Measurements from ENCODE around the gene SPINK13. TPM values are rescaled to one million over a fixed set of nuclear protein-coding genes. Genes with fewer than 3 reads are reported as not detected.
"Not testable (repeated sequence)": the region's sequence is repeated elsewhere in the genome, so short reads cannot be mapped to it uniquely, and the experiment has no call there.

The SPINK13 gene
- total RNA-seq, 1 donor from 2014 or later, result not detected

- peaks cover 21% of the 10 kb centered on the region for H3K27me3 Mint-ChIP-seq (ENCODE audit: low read depth)
- peaks cover 15% of the 10 kb centered on the region for H3K9me3 Mint-ChIP-seq (ENCODE audit: low read depth)
- no peak overlapping the region for H3K27ac Mint-ChIP-seq (ENCODE audit: unreplicated experiment)
- H3K4me3 Mint-ChIP-seq (ENCODE audit: unreplicated experiment), result no peak overlapping the region
- no peaks in the 10 kb centered on the region for H3K4me1 Mint-ChIP-seq (ENCODE audit: low read depth)
- no peak for TF ChIP-seq CTCF (IDR thresholded peaks at IDR 0.05)
- H3K36me3 Mint-ChIP-seq (ENCODE audit: low read depth), result peaks cover 2% of the 10 kb centered on the region
- no peak for DNase-seq (ENCODE audit: low spot score)
Observed at GRCh38 chr5:148311484-148311883, 42.9 kb downstream of the SPINK13 start.

- no peak for DNase-seq (ENCODE audit: low spot score)
- TF ChIP-seq CTCF (IDR thresholded peaks at IDR 0.05), result no peak
- Mint-ChIP-seq H3K9me3 (ENCODE audit: low read depth) (peaks cover 15% of the 10 kb centered on the region), H3K36me3 (ENCODE audit: low read depth) (peaks cover 2% of the 10 kb centered on the region), H3K4me3 (ENCODE audit: unreplicated experiment) (no peak within 1 kb of the TSS), H3K27me3 (ENCODE audit: low read depth) (peaks cover 20% of the 10 kb centered on the region), H3K27ac (ENCODE audit: unreplicated experiment) (no peak within 1 kb of the TSS), H3K4me1 (ENCODE audit: low read depth) (no peaks in the 10 kb centered on the region)
Observed at GRCh38 chr5:148312153-148312552, 43.6 kb downstream of the SPINK13 start, which contains the start of gene SPINK7. TSS of gene SPINK7 (plus strand) at chr5:148312423. CDS start at chr5:148312484, 61 bp downstream.

DNA sequence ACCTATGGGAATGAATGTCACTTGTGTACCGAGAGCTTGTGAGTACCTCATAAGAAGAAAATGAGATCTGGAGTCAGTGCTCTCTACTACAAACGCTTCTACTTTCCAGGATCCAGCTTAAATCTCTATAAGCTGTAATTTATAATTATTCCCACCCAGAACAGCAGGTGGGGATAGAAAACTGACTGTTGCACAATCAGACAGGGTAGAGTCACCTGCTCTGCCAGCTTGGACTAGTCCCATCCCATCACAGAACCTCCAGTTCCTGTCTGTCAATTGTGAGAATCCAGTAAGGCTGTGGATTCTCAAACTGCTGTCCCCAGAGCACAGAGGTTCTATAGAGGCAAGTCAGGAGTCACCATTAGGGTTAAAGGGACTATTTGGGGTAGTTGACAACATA is 45.6 kb downstream of the SPINK13 start:
- Mint-ChIP-seq H3K36me3 (ENCODE audit: low read depth) (no peaks in the 10 kb centered on the region), H3K27me3 (ENCODE audit: low read depth) (peaks cover 10% of the 10 kb centered on the region)

GRCh38 chr5:148314731-148315130 is 46.1 kb downstream of the SPINK13 start:
- DNase-seq (ENCODE audit: low spot score), result no peak
- no peak overlapping the region for H3K27ac Mint-ChIP-seq (ENCODE audit: unreplicated experiment)
- peaks cover 2% of the 10 kb centered on the region for H3K4me1 Mint-ChIP-seq (ENCODE audit: low read depth)
- H3K9me3 Mint-ChIP-seq (ENCODE audit: low read depth), result peaks cover 2% of the 10 kb centered on the region
- H3K27me3 Mint-ChIP-seq (ENCODE audit: low read depth), result peaks cover 6% of the 10 kb centered on the region
- H3K4me3 Mint-ChIP-seq (ENCODE audit: unreplicated experiment), result no peak overlapping the region
- H3K36me3 Mint-ChIP-seq (ENCODE audit: low read depth), result no peaks in the 10 kb centered on the region
- TF ChIP-seq CTCF (IDR thresholded peaks at IDR 0.05), result no peak

More for the DNA sequence above, 45.6 kb downstream of the SPINK13 start:
- H3K27ac Mint-ChIP-seq (ENCODE audit: unreplicated experiment), result no peak overlapping the region
- H3K4me1 Mint-ChIP-seq (ENCODE audit: low read depth), result no peaks in the 10 kb centered on the region
- no peak for DNase-seq (ENCODE audit: low spot score)
- no peak for TF ChIP-seq CTCF (IDR thresholded peaks at IDR 0.05)
- H3K4me3 Mint-ChIP-seq (ENCODE audit: unreplicated experiment), result no peak overlapping the region
- peaks cover 7% of the 10 kb centered on the region for H3K9me3 Mint-ChIP-seq (ENCODE audit: low read depth)

DNA sequence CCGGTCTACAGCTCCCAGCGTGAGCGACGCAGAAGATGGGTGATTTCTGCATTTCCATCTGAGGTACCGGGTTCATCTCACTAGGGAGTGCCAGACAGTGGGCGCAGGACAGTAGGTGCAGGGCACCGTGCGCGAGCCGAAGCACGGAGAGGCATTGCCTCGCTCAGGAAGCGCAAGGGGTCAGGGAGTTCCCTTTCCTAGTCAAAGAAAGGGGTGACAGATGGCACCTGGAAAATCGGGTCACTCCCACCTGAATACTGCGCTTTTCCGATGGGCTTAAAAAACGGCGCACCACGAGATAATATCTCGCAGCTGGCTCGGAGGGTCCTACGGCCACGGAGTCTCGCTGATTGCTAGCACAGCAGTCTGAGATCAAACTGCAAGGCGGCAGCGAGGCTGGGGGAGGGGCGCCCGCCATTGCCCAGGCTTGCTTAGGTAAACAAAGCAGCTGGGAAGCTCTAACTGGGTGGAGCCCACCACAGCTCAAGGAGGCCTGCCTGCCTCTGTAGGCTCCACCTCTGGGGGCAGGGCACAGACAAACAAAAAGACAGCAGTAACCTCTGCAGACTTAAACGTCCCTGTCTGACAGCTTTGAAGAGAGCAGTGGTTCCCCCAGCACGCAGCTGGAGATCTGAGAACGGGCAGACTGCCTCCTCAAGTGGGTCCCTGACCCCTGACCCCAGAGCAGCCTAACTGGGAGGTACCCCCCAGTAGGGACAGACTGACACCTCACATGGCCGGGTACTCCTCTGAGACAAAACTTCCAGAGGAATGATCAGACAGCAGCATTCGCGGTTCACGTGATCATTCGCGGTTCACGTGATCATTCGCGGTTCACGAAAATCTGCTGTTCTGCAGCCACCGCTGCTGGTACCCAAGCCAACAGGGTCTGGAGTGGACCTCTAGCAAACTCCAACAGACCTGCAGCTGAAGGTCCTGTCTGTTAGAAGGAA is 51.7 kb downstream of the SPINK13 start:
- not testable (repeated sequence) for DNase-seq (ENCODE audit: low spot score); H3K27me3 Mint-ChIP-seq (ENCODE audit: low read depth); H3K27ac Mint-ChIP-seq (ENCODE audit: unreplicated experiment); H3K4me1 Mint-ChIP-seq (ENCODE audit: low read depth); H3K9me3 Mint-ChIP-seq (ENCODE audit: low read depth); H3K36me3 Mint-ChIP-seq (ENCODE audit: low read depth)
- peak overlapping the region; percentile 77 for H3K4me3 Mint-ChIP-seq (ENCODE audit: unreplicated experiment)
